ENCODE measurements around the gene OSGIN1. TPM values are rescaled to one million over a fixed set of nuclear protein-coding genes. Genes with fewer than 3 reads are reported as not detected.

Gene OSGIN1
- polyA plus RNA-seq, 1 experiment: 6.2 TPM

- no peak for DNase-seq (ENCODE audit: low read depth, low spot score)
- ChIA-PET POLR2A (no interaction called here), CTCF (interaction anchor here (10.9 kb wide), 1 partner anchor 105 kb away, joined by 171 read pairs; no protein-coding TSS in a partner anchor)
- no peak overlapping the region for H3K27ac ChIP-seq (ENCODE audit: low read depth, low read length)
- TF ChIP-seq CTCF (IDR thresholded peaks at IDR 0.05; ENCODE audit: low read depth, low read length): no peak
- no peak overlapping the region for H3K4me3 ChIP-seq (ENCODE audit: low read depth, low read length)
- no peaks in the 10 kb centered on the region for H3K9me3 ChIP-seq (ENCODE audit: control insufficient read depth, insufficient read depth, low read length)
- H3K27me3 ChIP-seq (ENCODE audit: control insufficient read depth, insufficient read depth, low read length): no peaks in the 10 kb centered on the region
Measured at GRCh38 chr16:83959656-83960434, 6.8 kb downstream of the OSGIN1 start.

GRCh38 chr16:83960521-83961249 lies 7.6 kb downstream of the OSGIN1 start:
- DNase-seq (ENCODE audit: low read depth, low spot score): no peak
- Histone ChIP-seq H3K9me3 (ENCODE audit: control insufficient read depth, insufficient read depth, low read length) (no peaks in the 10 kb centered on the region), H3K27me3 (ENCODE audit: control insufficient read depth, insufficient read depth, low read length) (no peaks in the 10 kb centered on the region), H3K4me3 (ENCODE audit: low read depth, low read length) (no peak overlapping the region), H3K27ac (ENCODE audit: low read depth, low read length) (no peak overlapping the region)
- ChIA-PET POLR2A (no interaction called here), CTCF (interaction anchor here (10.9 kb wide), 1 partner anchor 104 kb away, joined by 171 read pairs; no protein-coding TSS in a partner anchor)
- no peak for TF ChIP-seq CTCF (IDR thresholded peaks at IDR 0.05; ENCODE audit: low read depth, low read length)

- H3K9me3 ChIP-seq (ENCODE audit: control insufficient read depth, insufficient read depth, low read length): no peaks in the 10 kb centered on the region
- H3K27me3 ChIP-seq (ENCODE audit: control insufficient read depth, insufficient read depth, low read length): no peaks in the 10 kb centered on the region
- no peak for DNase-seq (ENCODE audit: low read depth, low spot score)
- H3K4me3 ChIP-seq (ENCODE audit: low read depth, low read length): no peak overlapping the region
- ChIA-PET CTCF (interaction anchor here (10.9 kb wide), 1 partner anchor 103 kb away, joined by 171 read pairs; no protein-coding TSS in a partner anchor), POLR2A (interaction anchor here (0.6 kb wide), 1 partner anchor 70 kb away, joined by 11 read pairs; no protein-coding TSS in a partner anchor)
- TF ChIP-seq CTCF (IDR thresholded peaks at IDR 0.05; ENCODE audit: low read depth, low read length): no peak
- no peak overlapping the region for H3K27ac ChIP-seq (ENCODE audit: low read depth, low read length)
Measured at GRCh38 chr16:83961591-83961990, 8.6 kb downstream of the OSGIN1 start.

GRCh38 chr16:83963277-83964119 lies 10.5 kb downstream of the OSGIN1 start:
- Histone ChIP-seq H3K9me3 (ENCODE audit: control insufficient read depth, insufficient read depth, low read length) (no peaks in the 10 kb centered on the region), H3K4me3 (ENCODE audit: low read depth, low read length) (no peak overlapping the region), H3K27me3 (ENCODE audit: control insufficient read depth, insufficient read depth, low read length) (no peaks in the 10 kb centered on the region), H3K27ac (ENCODE audit: low read depth, low read length) (no peak overlapping the region)
- CTCF ChIA-PET: interaction anchor here (1.2 to 10.9 kb wide), 2 partner anchors 101 to 102 kb away, joined by 8 to 171 read pairs; no protein-coding TSS in a partner anchor
- POLR2A ChIA-PET: no interaction called here
- TF ChIP-seq CTCF (IDR thresholded peaks at IDR 0.05; ENCODE audit: low read depth, low read length): no peak
- no peak for DNase-seq (ENCODE audit: low read depth, low spot score)
